ENCODE results near the gene DCHS2.

The DCHS2 gene

GRCh38 chr4:154208424-154208823, 283.2 kb downstream of the DCHS2 start:
- DNase-seq (ENCODE audit: low spot score): no peak

- no peak for DNase-seq (ENCODE audit: low spot score)
These were observed 286.1 kb downstream of the DCHS2 start for GRCh38 chr4:154205471-154205870.

GRCh38 chr4:154194649-154195048, 296.9 kb downstream of the DCHS2 start:
- DNase-seq (ENCODE audit: low spot score): no peak

- DNase-seq (ENCODE audit: low spot score): no peak
These were observed 299.0 kb downstream of the DCHS2 start for GRCh38 chr4:154192585-154192984.

GRCh38 chr4:154189346-154189745, 302.3 kb downstream of the DCHS2 start:
- DNase-seq (ENCODE audit: low spot score): no peak

GRCh38 chr4:154186888-154187287, 304.7 kb downstream of the DCHS2 start:
- no peak for DNase-seq (ENCODE audit: low spot score)

- no peak for DNase-seq (ENCODE audit: low spot score)
These were observed 305.6 kb downstream of the DCHS2 start for GRCh38 chr4:154186035-154186434.

GRCh38 chr4:154184238-154184637, 307.4 kb downstream of the DCHS2 start:
- no peak for DNase-seq (ENCODE audit: low spot score)

GRCh38 chr4:154183264-154183663, 308.3 kb downstream of the DCHS2 start:
- no peak for DNase-seq (ENCODE audit: low spot score)

Measured in hematopoietic multipotent progenitor cell treated with erythropoietin and hydrocortisone succinate and interleukin-3 and kit ligand, for 17 days (in vitro differentiated cells).